ENCODE data around the gene UBALD1. TPM values are rescaled to one million over a fixed set of nuclear protein-coding genes. Genes with fewer than 3 reads are reported as not detected.

Gene UBALD1
- total RNA-seq, 1 donor from 2014 or later = 4.4 TPM

GRCh38 chr16:4561596-4561995 lies 53.1 kb downstream of the UBALD1 start:
- no peak for DNase-seq (ENCODE audit: low read depth in 2 of 2)

Other genes starting within 250 kb of the UBALD1 start
- gene VASN, start 243.0 kb downstream of the UBALD1 start, total RNA-seq = 0.44 and 1.6 TPM in 2 replicates
- gene CORO7, start 198.3 kb downstream of the UBALD1 start, total RNA-seq = 23.8 and 34.9 TPM in 2 replicates
- 26.8 and 37.9 TPM in 2 replicates for gene DNAJA3, start 189.0 kb downstream of the UBALD1 start, total RNA-seq
- gene NMRAL1, start 140.3 kb downstream of the UBALD1 start, total RNA-seq = 53.4 and 55.6 TPM in 2 replicates
- gene HMOX2, start 138.5 kb downstream of the UBALD1 start, total RNA-seq = 96.3 and 127 TPM in 2 replicates
- 5.7 and 6.0 TPM in 2 replicates for gene CDIP1, start 76.1 kb downstream of the UBALD1 start, total RNA-seq
- gene C16orf96, start 58.5 kb downstream of the UBALD1 start, total RNA-seq = under 0.01 TPM in 1 of 2 replicates, not detected in the other
- gene MGRN1, start 9.9 kb upstream of the UBALD1 start, total RNA-seq = 15.7 and 18.3 TPM in 2 replicates
- gene NUDT16L1, start 78.7 kb upstream of the UBALD1 start, total RNA-seq = 22.0 and 31.2 TPM in 2 replicates
- 10.0 and 21.2 TPM in 2 replicates for gene ANKS3, start 119.4 kb upstream of the UBALD1 start, total RNA-seq
- gene DNAAF8, start 119.6 kb upstream of the UBALD1 start, total RNA-seq = 0.22 and 0.40 TPM in 2 replicates
- 3.7 and 6.2 TPM in 2 replicates for gene ZNF500, start 152.3 kb upstream of the UBALD1 start, total RNA-seq
- not detected in 2 replicates for gene SEPTIN12, start 173.5 kb upstream of the UBALD1 start, total RNA-seq
- not detected in 2 replicates for gene SMIM22, start 180.5 kb upstream of the UBALD1 start, total RNA-seq
- gene ROGDI, start 187.7 kb upstream of the UBALD1 start, total RNA-seq = 22.0 and 33.3 TPM in 2 replicates
- gene GLYR1, start 232.4 kb upstream of the UBALD1 start, total RNA-seq = 36.4 and 47.8 TPM in 2 replicates
- gene UBN1, start 232.6 kb upstream of the UBALD1 start, total RNA-seq = 16.3 and 23.8 TPM in 2 replicates